Type B pancreatic cell (in vitro differentiated cells): ENCODE results near the gene WDR91. TPM values are rescaled to one million over a fixed set of nuclear protein-coding genes. Genes with fewer than 3 reads are reported as not detected.

Experiments used
- DNase-seq: peaks from one replicate; pipeline ENCODE4 v3.0.0; 2021; ENCODE audit warnings: mixed read lengths; ENCODE audit not compliant: unreplicated experiment; ENCODE audit errors: extremely low spot score
- H3K27ac Mint-ChIP-seq: 2 replicates; pipeline ENCODE4 v1.8.0; 2021; ENCODE audit warnings: mild to moderate bottlenecking, mixed read lengths
- H3K27me3 Mint-ChIP-seq: 2 replicates; pipeline ENCODE4 v1.8.0; 2021; ENCODE audit warnings: mixed read lengths
- H3K36me3 Mint-ChIP-seq: 2 replicates; pipeline ENCODE4 v1.8.0; 2021; ENCODE audit warnings: mixed read lengths
- H3K4me1 Mint-ChIP-seq: one replicate; pipeline ENCODE4 v1.8.0; 2021; ENCODE audit warnings: mixed read lengths; ENCODE audit not compliant: unreplicated experiment
- H3K4me3 Mint-ChIP-seq: 2 replicates; pipeline ENCODE4 v1.8.0; 2021; ENCODE audit warnings: mild to moderate bottlenecking, mixed read lengths
- H3K9me3 Mint-ChIP-seq: 2 replicates; pipeline ENCODE4 v1.8.0; 2021; ENCODE audit warnings: mixed read lengths
- CTCF ChIP-seq: fragments of 200-600 bp; sonication (generic); conservative IDR thresholded peaks from 2 replicates; pipeline ENCODE4 v1.5.0; 2021; ENCODE audit warnings: antibody characterized with exemption, mild to moderate bottlenecking
- total RNA-seq: library from RNA; stranded (reverse); gene quantifications from 2 replicates; pipeline ENCODE4 v1.2.1, GENCODE V29; 2021; ENCODE audit warnings: low replicate concordance

The WDR91 gene
- total RNA-seq, 1 donor from 2014 or later = 25.8 TPM

DNA sequence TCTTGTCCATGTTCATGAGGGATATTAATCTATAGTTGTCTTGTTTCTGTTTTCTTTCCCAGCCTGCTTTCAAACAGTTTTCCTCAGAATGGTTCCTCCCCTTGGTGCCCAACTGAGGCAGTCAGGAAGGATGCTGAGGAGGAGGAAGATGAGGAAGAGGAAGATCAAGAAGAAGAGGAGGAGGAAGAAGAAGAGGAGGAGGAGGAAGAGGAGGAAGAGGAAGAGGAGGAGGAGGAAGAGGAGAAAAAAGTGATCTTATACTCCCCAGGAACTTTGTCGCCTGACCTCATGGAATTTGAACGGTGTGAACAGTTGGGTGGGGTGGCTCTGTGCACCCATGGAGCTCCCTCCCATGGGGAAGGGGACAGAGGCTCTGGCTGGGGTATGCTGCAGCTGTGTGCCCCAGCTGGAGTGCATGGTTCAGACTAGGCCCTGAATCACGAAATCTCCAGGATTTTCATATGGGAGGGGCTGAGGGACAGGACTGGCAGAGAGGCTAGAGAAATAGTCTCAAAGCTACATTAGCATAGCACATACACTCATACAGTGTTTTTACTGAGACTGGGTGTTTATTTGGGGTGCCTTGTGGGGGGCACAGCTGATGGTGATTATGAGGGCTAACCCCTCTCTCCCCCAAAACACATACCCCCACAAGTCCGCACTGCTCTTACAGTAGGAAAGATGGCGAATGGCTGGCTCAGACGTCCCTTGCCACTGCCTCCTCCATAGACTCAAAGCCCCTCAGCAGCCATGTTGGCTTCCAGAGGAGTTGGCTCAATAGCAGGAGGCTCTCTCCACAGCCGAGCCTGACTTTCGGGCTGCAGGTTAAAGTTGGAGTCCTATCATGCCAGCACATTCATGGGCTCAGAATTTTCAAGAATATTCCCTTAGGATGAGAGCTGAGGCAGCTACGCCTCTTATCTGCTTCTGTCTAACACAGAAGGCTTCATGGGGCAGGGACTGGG is 34.2 kb upstream of the WDR91 start:
- Mint-ChIP-seq H3K4me1 (no peaks in the 10 kb centered on the region), H3K36me3 (no peaks in the 10 kb centered on the region), H3K27ac (no peak overlapping the region), H3K27me3 (peaks cover 6% of the 10 kb centered on the region), H3K9me3 (peaks cover 4% of the 10 kb centered on the region), H3K4me3 (no peak overlapping the region)
- peak; percentile 42 for DNase-seq
- TF ChIP-seq CTCF = no peak

DNA sequence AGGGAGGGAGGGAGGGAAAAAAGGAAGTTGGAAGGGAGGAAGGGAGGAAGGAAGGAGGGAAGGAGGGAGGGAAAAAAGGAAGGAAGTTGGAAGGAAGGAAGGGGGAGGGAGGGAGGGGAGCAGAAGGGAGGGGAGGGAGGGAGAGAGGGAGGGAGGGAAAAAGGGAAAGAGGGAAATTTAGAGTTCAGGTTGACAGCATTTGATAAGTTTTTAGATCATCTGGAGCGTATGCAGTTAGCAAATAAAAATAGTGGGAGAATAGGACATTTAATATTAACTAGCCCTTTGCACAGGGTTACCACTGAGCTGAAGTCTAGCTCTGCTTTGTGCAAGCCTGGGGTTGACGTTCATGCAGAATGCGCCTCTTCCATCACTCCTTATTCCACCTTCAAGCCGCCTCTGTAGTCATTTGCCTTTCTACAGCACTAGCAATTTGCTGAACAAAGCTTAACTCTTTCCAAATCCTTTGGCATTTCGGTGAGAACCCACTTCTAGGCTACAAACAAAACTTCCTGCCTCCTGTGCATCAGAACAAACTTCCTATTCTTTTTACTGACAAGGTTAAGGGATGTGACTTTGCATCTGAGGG is 30.9 kb upstream of the WDR91 start:
- no peak for TF ChIP-seq CTCF
- H3K4me3 Mint-ChIP-seq = no peak overlapping the region

DNA sequence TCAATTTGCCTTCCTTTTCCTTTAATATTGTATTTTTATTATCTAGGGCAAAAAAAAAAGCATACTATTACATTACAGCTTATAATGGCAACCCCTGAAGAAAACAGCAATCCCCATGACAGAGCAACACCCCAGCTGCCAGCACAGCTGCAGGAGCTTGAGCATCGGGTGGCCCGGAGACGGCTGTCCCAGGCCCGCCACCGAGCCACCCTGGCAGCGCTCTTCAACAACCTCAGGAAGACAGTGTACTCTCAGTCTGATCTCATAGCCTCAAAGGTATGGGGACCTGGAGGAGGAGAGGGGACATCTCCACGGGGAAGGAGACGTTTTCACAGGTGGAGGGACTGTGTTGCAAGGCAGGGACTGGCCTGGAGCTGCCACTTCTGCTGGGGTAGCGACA is 29.1 kb upstream of the WDR91 start:
- Mint-ChIP-seq H3K9me3 (peaks cover 4% of the 10 kb centered on the region), H3K36me3 (no peaks in the 10 kb centered on the region), H3K4me1 (peaks cover 3% of the 10 kb centered on the region), H3K27ac (no peak overlapping the region), H3K4me3 (no peak overlapping the region), H3K27me3 (peaks cover 6% of the 10 kb centered on the region)
- DNase-seq = no peak
- no peak for TF ChIP-seq CTCF

More for the DNA sequence above, 30.9 kb upstream of the WDR91 start:
- no peaks in the 10 kb centered on the region for H3K36me3 Mint-ChIP-seq
- no peak for DNase-seq
- peaks cover 3% of the 10 kb centered on the region for H3K4me1 Mint-ChIP-seq
- no peak overlapping the region for H3K27ac Mint-ChIP-seq
- peaks cover 4% of the 10 kb centered on the region for H3K9me3 Mint-ChIP-seq
- peaks cover 6% of the 10 kb centered on the region for H3K27me3 Mint-ChIP-seq

DNA sequence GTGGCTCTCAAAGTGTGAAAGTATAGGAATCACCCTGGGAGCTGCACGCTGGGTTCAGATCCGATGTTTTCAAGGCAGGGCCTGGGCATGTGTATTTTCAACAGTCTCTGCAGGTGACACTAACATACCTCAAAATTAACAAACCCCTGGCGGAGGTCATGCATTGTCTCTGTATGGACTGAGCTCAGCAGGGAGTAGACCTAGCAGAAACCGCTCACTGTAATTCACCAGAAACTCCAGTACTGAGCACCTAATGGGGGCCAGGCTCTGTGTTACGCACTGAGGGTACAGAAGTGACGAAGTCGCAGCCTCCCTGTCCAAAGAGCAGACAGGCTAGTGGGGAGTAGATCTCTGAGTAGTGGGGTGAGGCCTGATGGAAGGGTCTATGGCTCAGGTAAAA is 27.9 kb upstream of the WDR91 start:
- H3K9me3 Mint-ChIP-seq = no peaks in the 10 kb centered on the region
- no peak for TF ChIP-seq CTCF
- H3K4me3 Mint-ChIP-seq = no peak overlapping the region
- H3K27me3 Mint-ChIP-seq = peaks cover 3% of the 10 kb centered on the region
- DNase-seq = no peak
- peaks cover 3% of the 10 kb centered on the region for H3K4me1 Mint-ChIP-seq
- no peak overlapping the region for H3K27ac Mint-ChIP-seq
- H3K36me3 Mint-ChIP-seq = no peaks in the 10 kb centered on the region

DNA sequence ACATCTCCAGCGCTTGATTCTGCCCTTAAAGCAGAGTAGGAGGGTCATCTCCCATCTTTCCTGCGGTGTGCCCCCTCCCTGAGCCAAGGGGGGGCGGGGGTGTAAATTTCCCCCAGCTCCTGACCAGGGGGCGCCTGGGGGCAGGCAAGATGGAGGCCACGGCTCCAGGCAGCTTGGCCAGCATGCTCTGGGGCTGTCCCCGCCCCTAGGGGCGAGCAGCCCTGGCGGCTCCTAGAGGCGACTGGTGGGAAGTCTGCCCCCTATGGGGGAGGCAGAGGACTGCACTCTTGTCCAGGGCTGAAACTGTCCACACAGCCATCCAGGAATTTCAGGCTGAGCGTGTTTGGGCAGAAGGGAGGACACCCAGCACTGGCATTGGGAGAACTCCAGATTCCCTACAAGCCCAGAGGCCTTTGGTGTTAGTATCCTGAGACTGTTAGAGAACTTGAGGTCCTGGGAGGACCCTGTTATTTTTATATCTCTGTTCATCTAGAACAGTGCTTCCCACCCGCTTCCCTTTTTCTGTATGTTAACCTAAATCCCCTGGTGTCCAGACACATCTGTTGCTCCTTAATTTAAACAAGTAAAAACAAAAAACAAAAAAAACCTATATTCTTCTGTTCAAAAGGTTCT is 26.9 kb upstream of the WDR91 start:
- H3K4me1 Mint-ChIP-seq = peaks cover 3% of the 10 kb centered on the region
- no peak overlapping the region for H3K27ac Mint-ChIP-seq
- TF ChIP-seq CTCF = peak; percentile 68
- H3K27me3 Mint-ChIP-seq = no peaks in the 10 kb centered on the region
- H3K9me3 Mint-ChIP-seq = no peaks in the 10 kb centered on the region
- H3K4me3 Mint-ChIP-seq = no peak overlapping the region
- no peaks in the 10 kb centered on the region for H3K36me3 Mint-ChIP-seq
- DNase-seq = no peak
